Fibroblast of lung (primary cell): ENCODE data around the gene ITGB7.

Source experiments
- EZH2 ChIP-seq: IDR thresholded peaks from 2 replicates; pipeline ENCODE4 v1.5.1; 2012; ENCODE audit warnings: low read length, control low read depth, mild to moderate bottlenecking; ENCODE audit errors: missing control alignments
- TF ChIP-seq, protein P1 (sequence below), 2 donors: IDR thresholded peaks in 1 of 2; conservative IDR thresholded peaks in 1 of 2; 1 replicate in 1 of 2; 2 replicates in 1 of 2; pipeline ENCODE4 v1.5.1; 2011 to 2012; ENCODE audit warnings: low read length in 2 of 2, control low read depth in 1 of 2, inconsistent platforms in 1 of 2, low read depth in 1 of 2, mild to moderate bottlenecking in 1 of 2

- TF ChIP-seq EZH2 = no peak
- TF ChIP-seq, protein P1, sequence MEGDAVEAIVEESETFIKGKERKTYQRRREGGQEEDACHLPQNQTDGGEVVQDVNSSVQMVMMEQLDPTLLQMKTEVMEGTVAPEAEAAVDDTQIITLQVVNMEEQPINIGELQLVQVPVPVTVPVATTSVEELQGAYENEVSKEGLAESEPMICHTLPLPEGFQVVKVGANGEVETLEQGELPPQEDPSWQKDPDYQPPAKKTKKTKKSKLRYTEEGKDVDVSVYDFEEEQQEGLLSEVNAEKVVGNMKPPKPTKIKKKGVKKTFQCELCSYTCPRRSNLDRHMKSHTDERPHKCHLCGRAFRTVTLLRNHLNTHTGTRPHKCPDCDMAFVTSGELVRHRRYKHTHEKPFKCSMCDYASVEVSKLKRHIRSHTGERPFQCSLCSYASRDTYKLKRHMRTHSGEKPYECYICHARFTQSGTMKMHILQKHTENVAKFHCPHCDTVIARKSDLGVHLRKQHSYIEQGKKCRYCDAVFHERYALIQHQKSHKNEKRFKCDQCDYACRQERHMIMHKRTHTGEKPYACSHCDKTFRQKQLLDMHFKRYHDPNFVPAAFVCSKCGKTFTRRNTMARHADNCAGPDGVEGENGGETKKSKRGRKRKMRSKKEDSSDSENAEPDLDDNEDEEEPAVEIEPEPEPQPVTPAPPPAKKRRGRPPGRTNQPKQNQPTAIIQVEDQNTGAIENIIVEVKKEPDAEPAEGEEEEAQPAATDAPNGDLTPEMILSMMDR (conservative IDR thresholded peaks at IDR 0.05 in 1 of 2, IDR thresholded peaks at IDR 0.05 in 1 of 2; ENCODE audit: low read depth in 1 of 2, low read length in 2 of 2) = no peak
These were observed 28.8 kb upstream of the ITGB7 start for GRCh38 chr12:53235742-53236442.
